Activated CD4-positive, alpha-beta T cell treated with anti-CD3 and anti-CD28 coated beads, Interleukin-2, Interleukin-4, amounts not matched to agents 100 ng/mL and 50 ng/mL, durations not matched to agents 16 hours and 8 hours (primary cell): Measurements from ENCODE around the gene TFPT.

Experiments
- DNase-seq: peaks from one replicate; pipeline ENCODE4 v3.0.0-alpha.2; 2020; ENCODE audit warnings: low spot score

The TFPT gene

DNA sequence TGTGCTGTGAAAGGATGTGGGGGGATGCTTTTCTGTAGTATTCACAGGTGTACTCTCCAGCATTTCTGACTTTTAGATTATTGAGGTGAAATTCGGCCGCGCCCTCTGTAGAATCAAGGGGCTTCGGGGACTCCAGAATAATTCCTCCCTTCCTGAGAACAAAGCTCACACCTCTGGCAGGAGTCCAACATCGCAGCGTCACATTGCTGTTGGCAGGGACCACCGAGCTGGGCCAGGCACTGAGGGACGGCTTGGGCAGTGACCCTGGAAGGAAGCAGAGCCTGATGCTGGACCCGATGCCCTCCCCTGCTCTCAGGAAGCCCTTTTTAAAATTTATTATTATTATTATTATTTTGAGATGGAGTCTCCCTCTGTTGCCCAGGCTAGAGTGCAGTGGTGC, 40.6 kb downstream of the TFPT start:
- DNase-seq, result no peak

DNA sequence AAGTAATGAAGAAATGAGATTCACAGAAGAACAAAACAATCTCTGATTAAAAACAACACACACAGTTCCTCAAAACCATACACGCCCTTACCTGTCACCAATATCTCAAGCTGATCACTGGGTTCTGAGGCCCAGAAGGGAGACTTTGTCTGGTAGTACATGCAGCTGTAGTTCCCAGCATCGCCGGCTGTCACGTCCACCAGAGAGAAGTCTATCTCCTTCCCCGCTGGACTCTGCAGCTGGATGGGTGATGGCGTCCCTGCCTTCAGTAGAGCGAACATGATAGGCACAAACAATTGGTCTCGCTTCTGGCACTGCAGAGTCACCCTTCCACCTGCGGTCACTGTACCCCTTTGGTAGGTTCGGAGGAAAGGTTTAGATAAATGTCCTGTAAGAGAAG, 41.6 kb downstream of the TFPT start:
- no peak for DNase-seq

DNA sequence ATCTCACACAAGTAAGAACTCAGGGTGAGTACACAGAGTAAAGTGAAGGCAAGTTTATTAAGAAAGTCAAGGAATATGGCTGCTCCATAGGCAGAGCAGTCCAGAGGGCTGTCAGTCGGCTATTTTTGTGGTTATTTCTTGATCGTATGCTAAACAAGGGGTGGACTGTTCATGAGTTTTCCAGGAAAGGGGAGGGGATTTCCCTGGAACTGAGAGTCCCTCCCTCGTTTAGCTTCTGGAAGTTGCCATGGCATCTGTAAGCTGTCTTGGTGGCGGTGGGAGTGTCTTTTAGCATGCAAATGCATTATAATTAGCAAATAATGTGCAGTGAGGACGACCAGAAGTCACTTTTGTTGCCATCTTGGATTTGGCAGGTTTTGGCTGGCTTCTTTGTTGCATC, 46.0 kb downstream of the TFPT start:
- no peak for DNase-seq

DNA sequence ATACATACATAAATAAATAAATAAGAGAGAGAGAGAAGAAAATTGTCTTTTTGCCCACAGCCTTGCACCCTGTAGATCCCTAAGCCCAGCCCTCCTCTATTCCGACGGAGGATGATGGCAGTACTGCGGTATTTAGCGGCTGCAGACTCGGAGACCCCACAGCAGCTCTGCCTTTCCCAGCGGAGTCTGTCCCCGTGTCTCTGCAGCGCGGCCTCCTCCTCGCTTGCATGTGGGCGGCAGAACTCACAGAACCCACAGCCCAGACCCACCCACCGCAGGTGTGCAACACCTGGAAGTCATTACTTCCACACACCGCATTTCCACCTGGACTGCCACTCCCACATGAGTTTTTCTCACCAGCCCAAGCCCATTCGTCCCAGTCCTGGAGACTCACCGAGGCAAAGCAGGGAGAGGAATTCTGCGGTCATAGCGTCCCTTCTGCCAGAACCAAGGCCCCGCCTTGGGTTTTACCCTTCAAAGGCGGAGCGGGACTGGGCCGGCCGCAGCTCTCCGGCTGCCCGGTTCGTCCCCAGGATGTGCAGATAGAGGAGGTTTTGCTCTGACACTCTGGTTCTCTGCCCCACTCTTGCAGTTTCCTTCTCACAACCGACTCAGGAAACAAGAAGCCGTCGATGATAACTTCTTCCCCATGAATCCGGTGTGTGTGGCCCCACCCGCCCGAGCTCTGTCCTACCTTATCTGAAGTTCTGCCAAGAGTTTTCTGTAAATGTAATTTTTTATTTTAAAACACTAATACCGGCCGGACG, 51.9 kb downstream of the TFPT start, which contains the start of gene VSTM1:
Gene VSTM1 (minus strand): TSS at position 548 of the 767 bp plus-strand sequence. CDS start 120 bp downstream, at position 428.
- DNase-seq, result no peak

DNA sequence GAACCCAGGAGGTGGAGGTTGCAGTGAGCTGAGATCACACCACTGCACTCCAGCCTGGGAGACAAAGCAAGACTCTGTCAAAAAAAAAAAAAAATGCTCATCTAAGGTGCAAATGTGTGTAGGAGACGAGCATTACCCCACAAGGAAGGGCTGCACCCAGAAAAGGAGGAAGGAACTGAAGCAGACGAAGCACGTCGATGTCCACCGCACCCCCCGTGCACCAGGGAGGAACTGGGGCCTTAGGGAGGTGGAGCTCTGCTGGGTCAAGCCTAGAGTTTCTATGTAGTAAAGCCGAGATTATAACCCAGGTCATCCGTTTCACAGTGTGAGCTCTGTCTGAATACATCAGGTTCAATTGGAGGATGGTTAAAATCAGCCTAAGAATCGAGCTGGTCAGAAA, 52.8 kb downstream of the TFPT start:
- DNase-seq, result no peak
